ENCODE data around the gene AMDHD2.
"Not testable (repeated sequence)": the region's sequence is repeated elsewhere in the genome, so short reads cannot be mapped to it uniquely, and the experiment has no call there.

The AMDHD2 gene

GRCh38 chr16:2557150-2557549 is 37.0 kb downstream of the AMDHD2 start:
- not testable (repeated sequence) for H3K4me1 ChIP-seq (ENCODE audit: low read length); H3K4me3 ChIP-seq (ENCODE audit: low read length); H3K79me2 ChIP-seq (ENCODE audit: low read length); H4K20me1 ChIP-seq (ENCODE audit: insufficient read depth, low read length); H3K9ac ChIP-seq (ENCODE audit: low read length); H3K4me2 ChIP-seq (ENCODE audit: low read depth, low read length); H3F3A ChIP-seq (ENCODE audit: insufficient read depth, low read length); H3K36me3 ChIP-seq (replicated peaks; ENCODE audit: insufficient read depth, low read length); H3K27me3 ChIP-seq (replicated peaks; ENCODE audit: insufficient read depth, low read length); H3K9me3 ChIP-seq (replicated peaks; ENCODE audit: insufficient read depth, low read length); DNase-seq; H3K9me2 ChIP-seq (replicated peaks; ENCODE audit: insufficient read depth, low read length); H2AFZ ChIP-seq (ENCODE audit: low read length); H3K27ac ChIP-seq (ENCODE audit: low read length)

- H3K36me3 ChIP-seq (replicated peaks; ENCODE audit: insufficient read depth, low read length); H3K27ac ChIP-seq (ENCODE audit: low read length); H3K9me3 ChIP-seq (replicated peaks; ENCODE audit: insufficient read depth, low read length); H3K79me2 ChIP-seq (ENCODE audit: low read length); H3K4me2 ChIP-seq (ENCODE audit: low read depth, low read length); H2AFZ ChIP-seq (ENCODE audit: low read length); H3K4me3 ChIP-seq (ENCODE audit: low read length); DNase-seq; H3K9ac ChIP-seq (ENCODE audit: low read length); H3K4me1 ChIP-seq (ENCODE audit: low read length); H3K27me3 ChIP-seq (replicated peaks; ENCODE audit: insufficient read depth, low read length); H4K20me1 ChIP-seq (ENCODE audit: insufficient read depth, low read length); H3K9me2 ChIP-seq (replicated peaks; ENCODE audit: insufficient read depth, low read length); H3F3A ChIP-seq (ENCODE audit: insufficient read depth, low read length): not testable (repeated sequence)
These were observed 40.1 kb downstream of the AMDHD2 start for GRCh38 chr16:2560131-2560797.

- H3K27ac ChIP-seq (ENCODE audit: low read length); H3K9me2 ChIP-seq (replicated peaks; ENCODE audit: insufficient read depth, low read length); DNase-seq; H3K4me3 ChIP-seq (ENCODE audit: low read length); H3K9me3 ChIP-seq (replicated peaks; ENCODE audit: insufficient read depth, low read length); H3F3A ChIP-seq (ENCODE audit: insufficient read depth, low read length); H3K9ac ChIP-seq (ENCODE audit: low read length); H3K36me3 ChIP-seq (replicated peaks; ENCODE audit: insufficient read depth, low read length); H3K79me2 ChIP-seq (ENCODE audit: low read length); H3K4me2 ChIP-seq (ENCODE audit: low read depth, low read length); H2AFZ ChIP-seq (ENCODE audit: low read length); H4K20me1 ChIP-seq (ENCODE audit: insufficient read depth, low read length); H3K4me1 ChIP-seq (ENCODE audit: low read length); H3K27me3 ChIP-seq (replicated peaks; ENCODE audit: insufficient read depth, low read length): not testable (repeated sequence)
These were observed 40.6 kb downstream of the AMDHD2 start for GRCh38 chr16:2560798-2561133.

GRCh38 chr16:2567506-2567905 is 47.3 kb downstream of the AMDHD2 start:
- H3K4me1 ChIP-seq (ENCODE audit: low read length); H3K9ac ChIP-seq (ENCODE audit: low read length); H3K27ac ChIP-seq (ENCODE audit: low read length); H3K4me3 ChIP-seq (ENCODE audit: low read length); H3F3A ChIP-seq (ENCODE audit: insufficient read depth, low read length); H3K79me2 ChIP-seq (ENCODE audit: low read length); H3K9me3 ChIP-seq (replicated peaks; ENCODE audit: insufficient read depth, low read length); H3K27me3 ChIP-seq (replicated peaks; ENCODE audit: insufficient read depth, low read length); H3K9me2 ChIP-seq (replicated peaks; ENCODE audit: insufficient read depth, low read length); H2AFZ ChIP-seq (ENCODE audit: low read length); H3K4me2 ChIP-seq (ENCODE audit: low read depth, low read length); H4K20me1 ChIP-seq (ENCODE audit: insufficient read depth, low read length); H3K36me3 ChIP-seq (replicated peaks; ENCODE audit: insufficient read depth, low read length); DNase-seq: not testable (repeated sequence)

GRCh38 chr16:2568573-2568972 is 48.4 kb downstream of the AMDHD2 start:
- not testable (repeated sequence) for H3K9me3 ChIP-seq (replicated peaks; ENCODE audit: insufficient read depth, low read length); DNase-seq; H3K4me3 ChIP-seq (ENCODE audit: low read length); H3K4me1 ChIP-seq (ENCODE audit: low read length); H4K20me1 ChIP-seq (ENCODE audit: insufficient read depth, low read length); H3K9me2 ChIP-seq (replicated peaks; ENCODE audit: insufficient read depth, low read length); H3K36me3 ChIP-seq (replicated peaks; ENCODE audit: insufficient read depth, low read length); H3K9ac ChIP-seq (ENCODE audit: low read length); H3F3A ChIP-seq (ENCODE audit: insufficient read depth, low read length); H3K27ac ChIP-seq (ENCODE audit: low read length); H3K79me2 ChIP-seq (ENCODE audit: low read length); H3K4me2 ChIP-seq (ENCODE audit: low read depth, low read length); H3K27me3 ChIP-seq (replicated peaks; ENCODE audit: insufficient read depth, low read length); H2AFZ ChIP-seq (ENCODE audit: low read length)

GRCh38 chr16:2572704-2573103 is 52.5 kb downstream of the AMDHD2 start:
- not testable (repeated sequence) for H3K4me1 ChIP-seq (ENCODE audit: low read length); H3K27me3 ChIP-seq (replicated peaks; ENCODE audit: insufficient read depth, low read length); H3K27ac ChIP-seq (ENCODE audit: low read length); H3K9me2 ChIP-seq (replicated peaks; ENCODE audit: insufficient read depth, low read length); H4K20me1 ChIP-seq (ENCODE audit: insufficient read depth, low read length); H3K9ac ChIP-seq (ENCODE audit: low read length); H3K9me3 ChIP-seq (replicated peaks; ENCODE audit: insufficient read depth, low read length); H2AFZ ChIP-seq (ENCODE audit: low read length); H3K36me3 ChIP-seq (replicated peaks; ENCODE audit: insufficient read depth, low read length); DNase-seq; H3K79me2 ChIP-seq (ENCODE audit: low read length); H3K4me2 ChIP-seq (ENCODE audit: low read depth, low read length); H3F3A ChIP-seq (ENCODE audit: insufficient read depth, low read length); H3K4me3 ChIP-seq (ENCODE audit: low read length)

GRCh38 chr16:2575839-2576238 is 55.7 kb downstream of the AMDHD2 start:
- DNase-seq; H3K4me1 ChIP-seq (ENCODE audit: low read length); H3K9me2 ChIP-seq (replicated peaks; ENCODE audit: insufficient read depth, low read length); H3F3A ChIP-seq (ENCODE audit: insufficient read depth, low read length); H3K9me3 ChIP-seq (replicated peaks; ENCODE audit: insufficient read depth, low read length); H4K20me1 ChIP-seq (ENCODE audit: insufficient read depth, low read length); H3K79me2 ChIP-seq (ENCODE audit: low read length); H2AFZ ChIP-seq (ENCODE audit: low read length); H3K27me3 ChIP-seq (replicated peaks; ENCODE audit: insufficient read depth, low read length); H3K36me3 ChIP-seq (replicated peaks; ENCODE audit: insufficient read depth, low read length); H3K9ac ChIP-seq (ENCODE audit: low read length); H3K27ac ChIP-seq (ENCODE audit: low read length); H3K4me2 ChIP-seq (ENCODE audit: low read depth, low read length); H3K4me3 ChIP-seq (ENCODE audit: low read length): not testable (repeated sequence)

- not testable (repeated sequence) for H3K9ac ChIP-seq (ENCODE audit: low read length); H4K20me1 ChIP-seq (ENCODE audit: insufficient read depth, low read length); H3F3A ChIP-seq (ENCODE audit: insufficient read depth, low read length); H3K79me2 ChIP-seq (ENCODE audit: low read length); H3K36me3 ChIP-seq (replicated peaks; ENCODE audit: insufficient read depth, low read length); H3K4me3 ChIP-seq (ENCODE audit: low read length); H2AFZ ChIP-seq (ENCODE audit: low read length); H3K27ac ChIP-seq (ENCODE audit: low read length); H3K4me1 ChIP-seq (ENCODE audit: low read length); DNase-seq; H3K9me3 ChIP-seq (replicated peaks; ENCODE audit: insufficient read depth, low read length); H3K27me3 ChIP-seq (replicated peaks; ENCODE audit: insufficient read depth, low read length); H3K9me2 ChIP-seq (replicated peaks; ENCODE audit: insufficient read depth, low read length); H3K4me2 ChIP-seq (ENCODE audit: low read depth, low read length)
These were observed 56.9 kb downstream of the AMDHD2 start for GRCh38 chr16:2577044-2577443.

All from MM.1S (cell line).